OCI-LY1 (cell line): ENCODE data around the gene UGT1A9.

Experiments used
- H2AFZ ChIP-seq: fragments of 200-600 bp; sonication (generic), shearing (Covaris generic); 2 replicates; pipeline ENCODE4 v1.6.0; 2014; ENCODE audit warnings: antibody characterized with exemption, mild to moderate bottlenecking, low read length
- H3F3A ChIP-seq: fragments of 200-600 bp; sonication (generic), shearing (Covaris generic); 2 replicates; pipeline ENCODE4 v1.6.0; 2014; ENCODE audit warnings: mild to moderate bottlenecking, antibody characterized with exemption, low read length, moderate library complexity; ENCODE audit not compliant: insufficient read depth
- H3K27ac ChIP-seq: fragments of 200-600 bp; sonication (generic); 2 replicates; pipeline ENCODE4 v1.5.1; 2014; ENCODE audit warnings: low read length, mixed run types, mild to moderate bottlenecking, low read depth; ENCODE audit not compliant: poor library complexity, severe bottlenecking
- H3K27me3 ChIP-seq: fragments of 200-600 bp; sonication (generic); 2 replicates; pipeline ENCODE4 v1.6.0; 2014; ENCODE audit warnings: antibody characterized with exemption, mild to moderate bottlenecking, low read length, moderate library complexity; ENCODE audit not compliant: insufficient read depth
- H3K36me3 ChIP-seq: fragments of 200-600 bp; sonication (generic); 2 replicates; pipeline ENCODE4 v1.6.1; 2014; ENCODE audit warnings: mild to moderate bottlenecking, antibody characterized with exemption, low read length, moderate library complexity, mixed read lengths; ENCODE audit not compliant: insufficient read depth
- H3K4me1 ChIP-seq: fragments of 200-600 bp; sonication (generic); 2 replicates; pipeline ENCODE4 v1.5.1; 2014; ENCODE audit warnings: mild to moderate bottlenecking, low read length, moderate library complexity; ENCODE audit not compliant: insufficient read depth, severe bottlenecking
- H3K4me2 ChIP-seq: fragments of 200-600 bp; sonication (generic), shearing (Covaris generic); 2 replicates; pipeline ENCODE4 v1.6.1; 2014; ENCODE audit warnings: low read length
- H3K4me3 ChIP-seq: fragments of 200-600 bp; sonication (generic); 2 replicates; pipeline ENCODE4 v1.5.1; 2014; ENCODE audit warnings: low read length, low read depth, mild to moderate bottlenecking, mixed read lengths; ENCODE audit not compliant: poor library complexity, severe bottlenecking
- H3K79me2 ChIP-seq: fragments of 200-600 bp; shearing (Covaris generic); 2 replicates; pipeline ENCODE4 v1.6.1; 2016; ENCODE audit warnings: mixed run types, low read length, mixed read lengths; ENCODE audit not compliant: insufficient read depth
- H3K9ac ChIP-seq: fragments of 200-600 bp; sonication (generic), shearing (Covaris generic); 2 replicates; pipeline ENCODE4 v1.6.1; 2014; ENCODE audit warnings: mild to moderate bottlenecking, low read length, mixed read lengths
- H3K9me2 ChIP-seq: fragments of 200-600 bp; sonication (generic), shearing (Covaris generic); 2 replicates; pipeline ENCODE4 v1.6.1; 2014; ENCODE audit warnings: low read depth, mild to moderate bottlenecking, low read length, mixed read lengths
- H3K9me3 ChIP-seq: fragments of 200-600 bp; shearing (Covaris generic); 2 replicates; pipeline ENCODE4 v1.6.1; 2014; ENCODE audit warnings: low read length, mixed read lengths
- H4K20me1 ChIP-seq: fragments of 200-600 bp; sonication (generic), shearing (Covaris generic); 2 replicates; pipeline ENCODE4 v1.6.0; 2016; ENCODE audit warnings: mild to moderate bottlenecking, low read length; ENCODE audit not compliant: insufficient read depth
- EZH2 ChIP-seq: fragments of 200-600 bp; sonication (generic), shearing (Covaris generic); IDR thresholded peaks from 2 replicates; pipeline ENCODE4 v1.8.0; 2017; ENCODE audit warnings: borderline replicate concordance, mixed run types, mild to moderate bottlenecking, antibody characterized with exemption, low read length, moderate library complexity, mixed read lengths
- TF ChIP-seq, protein P1 (sequence below): fragments of 200-600 bp; sonication (generic), shearing (Covaris generic); IDR thresholded peaks from 2 replicates; pipeline ENCODE4 v1.5.1; 2017; ENCODE audit warnings: mild to moderate bottlenecking, antibody characterized with exemption, low read length, moderate library complexity, mixed read lengths

Gene UGT1A9

DNA sequence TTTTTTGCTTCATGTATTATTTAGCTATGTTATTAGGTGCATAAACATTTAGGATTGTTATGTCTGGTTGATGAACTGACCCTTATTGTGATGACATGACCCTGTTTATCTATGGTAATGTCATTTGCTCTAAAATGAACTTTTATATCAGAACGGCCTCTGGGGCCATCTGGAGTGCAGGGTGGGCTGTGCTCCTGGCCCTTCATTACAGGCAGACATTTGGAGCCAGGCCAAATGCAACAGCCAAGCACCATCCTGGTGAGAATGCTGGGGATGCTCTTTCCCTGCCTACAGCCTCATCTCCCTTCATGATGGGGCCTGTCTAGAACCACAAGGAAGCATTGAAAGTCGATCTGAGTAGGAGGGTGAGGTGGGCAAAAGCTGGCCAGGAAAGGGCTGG lies 144.6 kb downstream of the UGT1A9 start:
- H3K4me3 ChIP-seq = no peak overlapping the region
- no peaks in the 10 kb centered on the region for H3K4me1 ChIP-seq
- no peaks in the 10 kb centered on the region for H4K20me1 ChIP-seq
- H3K79me2 ChIP-seq = no peaks in the 10 kb centered on the region
- H3K27ac ChIP-seq = no peak overlapping the region
- H3K27me3 ChIP-seq = peaks cover 4% of the 10 kb centered on the region; the same call in 1 of the 2 replicates
- no peaks in the 10 kb centered on the region for H3K36me3 ChIP-seq
- no peaks in the 10 kb centered on the region for H3F3A ChIP-seq
- no peaks in the 10 kb centered on the region for H3K9me3 ChIP-seq
- H3K4me2 ChIP-seq = no peak overlapping the region
- no peak overlapping the region for H3K9ac ChIP-seq
- TF ChIP-seq EZH2 = no peak
- TF ChIP-seq, protein P1, sequence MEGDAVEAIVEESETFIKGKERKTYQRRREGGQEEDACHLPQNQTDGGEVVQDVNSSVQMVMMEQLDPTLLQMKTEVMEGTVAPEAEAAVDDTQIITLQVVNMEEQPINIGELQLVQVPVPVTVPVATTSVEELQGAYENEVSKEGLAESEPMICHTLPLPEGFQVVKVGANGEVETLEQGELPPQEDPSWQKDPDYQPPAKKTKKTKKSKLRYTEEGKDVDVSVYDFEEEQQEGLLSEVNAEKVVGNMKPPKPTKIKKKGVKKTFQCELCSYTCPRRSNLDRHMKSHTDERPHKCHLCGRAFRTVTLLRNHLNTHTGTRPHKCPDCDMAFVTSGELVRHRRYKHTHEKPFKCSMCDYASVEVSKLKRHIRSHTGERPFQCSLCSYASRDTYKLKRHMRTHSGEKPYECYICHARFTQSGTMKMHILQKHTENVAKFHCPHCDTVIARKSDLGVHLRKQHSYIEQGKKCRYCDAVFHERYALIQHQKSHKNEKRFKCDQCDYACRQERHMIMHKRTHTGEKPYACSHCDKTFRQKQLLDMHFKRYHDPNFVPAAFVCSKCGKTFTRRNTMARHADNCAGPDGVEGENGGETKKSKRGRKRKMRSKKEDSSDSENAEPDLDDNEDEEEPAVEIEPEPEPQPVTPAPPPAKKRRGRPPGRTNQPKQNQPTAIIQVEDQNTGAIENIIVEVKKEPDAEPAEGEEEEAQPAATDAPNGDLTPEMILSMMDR = no peak
- no peak overlapping the region for H2AFZ ChIP-seq
- no peaks in the 10 kb centered on the region for H3K9me2 ChIP-seq

DNA sequence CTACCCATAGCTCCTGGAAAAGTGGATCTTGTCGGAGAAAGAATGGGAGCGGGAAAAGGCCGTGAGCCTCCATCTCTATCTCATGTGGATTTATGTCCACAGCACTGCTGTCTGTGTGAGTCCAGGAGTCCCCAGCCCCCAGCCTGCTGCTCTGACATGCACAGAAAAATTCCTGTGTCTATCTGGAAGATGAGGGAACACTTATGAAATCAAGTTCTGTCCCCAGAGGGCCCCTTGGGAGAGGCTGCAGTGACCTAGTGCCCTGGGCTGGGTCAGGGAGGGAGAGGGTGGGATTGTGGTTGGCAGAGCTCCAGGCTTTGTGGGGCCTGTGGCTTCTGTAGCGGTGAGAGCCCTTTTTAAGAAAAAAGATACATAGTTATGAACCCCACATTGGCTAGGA lies 145.1 kb downstream of the UGT1A9 start:
- Histone ChIP-seq H3K4me3 (no peak overlapping the region), H3K4me1 (no peaks in the 10 kb centered on the region), H3K9ac (no peak overlapping the region), H3K36me3 (no peaks in the 10 kb centered on the region), H3K27me3 (peaks cover 6% of the 10 kb centered on the region; the same call in 1 of the 2 replicates), H2AFZ (no peak overlapping the region), H4K20me1 (no peaks in the 10 kb centered on the region), H3K9me2 (no peaks in the 10 kb centered on the region), H3F3A (no peaks in the 10 kb centered on the region), H3K9me3 (no peaks in the 10 kb centered on the region), H3K4me2 (no peak overlapping the region), H3K79me2 (no peaks in the 10 kb centered on the region), H3K27ac (no peak overlapping the region)
- no peak for TF ChIP-seq EZH2
- TF ChIP-seq, protein P1 = no peak

DNA sequence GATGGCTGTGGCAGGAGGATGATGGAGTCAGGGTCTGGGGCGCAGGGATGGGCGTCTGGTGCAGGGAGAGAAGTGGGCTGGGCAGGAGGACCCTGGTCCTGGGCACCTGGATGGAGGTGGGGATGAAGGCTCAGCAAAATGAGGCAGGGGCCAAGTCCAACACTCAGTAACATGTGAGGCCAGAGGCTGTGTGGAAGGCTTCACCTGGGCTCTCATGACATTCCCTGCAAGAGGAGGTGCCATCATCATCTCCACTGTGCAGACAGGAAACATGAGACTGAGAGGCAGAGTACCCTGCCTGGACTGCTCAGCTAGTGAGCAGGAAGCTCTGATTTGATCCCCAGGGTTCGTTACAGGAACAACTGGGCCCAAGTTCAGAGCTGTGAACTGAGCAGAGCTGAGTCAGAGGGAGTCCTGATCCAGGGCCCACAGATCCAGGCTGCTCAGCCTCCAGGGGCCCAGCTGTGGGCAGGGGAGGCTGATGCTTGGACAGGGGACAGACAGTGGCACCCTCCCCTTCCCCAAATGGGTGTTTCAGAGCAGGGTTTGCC lies 145.7 kb downstream of the UGT1A9 start:
- Histone ChIP-seq H3K9me3 (no peaks in the 10 kb centered on the region), H4K20me1 (no peaks in the 10 kb centered on the region), H3K79me2 (no peaks in the 10 kb centered on the region), H3K27me3 (peaks cover 9% of the 10 kb centered on the region; the same call in 1 of the 2 replicates), H3K36me3 (no peaks in the 10 kb centered on the region), H3F3A (no peaks in the 10 kb centered on the region), H3K4me3 (no peak overlapping the region), H2AFZ (no peak overlapping the region), H3K9me2 (no peaks in the 10 kb centered on the region), H3K9ac (no peak overlapping the region), H3K4me2 (no peak overlapping the region), H3K4me1 (no peaks in the 10 kb centered on the region), H3K27ac (no peak overlapping the region)
- no peak for TF ChIP-seq EZH2
- TF ChIP-seq, protein P1 = no peak
